Kidney (tissue), 14 donors: Measurements from ENCODE around the gene ATP23. TPM values are rescaled to one million over a fixed set of nuclear protein-coding genes. Genes with fewer than 3 reads are reported as not detected.

Experiments
- DNase-seq, 5 donors: peaks; one replicate each; pipeline ENCODE4 v3.0.0-alpha.2; 2013 to 2020
- FAIRE-seq: peaks from 2 replicates; lab custom pipeline; 2012; peaks lifted over from hg19 to GRCh38; lab: Jason Lieb, UNC
- H3K27ac ChIP-seq, 2 donors: one replicate each; pipeline ENCODE4 v1.7.0; 2013; ENCODE audit warnings: low read depth in 2 of 2, low read length in 2 of 2, inconsistent platforms in 1 of 2
- H3K27me3 ChIP-seq: one replicate; pipeline ENCODE4 v1.7.1; 2013; ENCODE audit warnings: low read length, inconsistent platforms; ENCODE audit not compliant: control insufficient read depth, insufficient read depth
- H3K36me3 ChIP-seq, 3 donors: one replicate each; pipeline versions ENCODE4 v1.7.0 to v1.7.1; 2013; ENCODE audit warnings: low read length in 3 of 3, control low read depth in 1 of 3, inconsistent platforms in 1 of 3; ENCODE audit not compliant: insufficient read depth in 3 of 3, control insufficient read depth in 2 of 3
- H3K4me1 ChIP-seq, 3 donors: one replicate each; pipeline versions ENCODE4 v1.7.0 to v1.7.1; 2013; ENCODE audit warnings: low read length in 3 of 3, inconsistent platforms in 1 of 3, low read depth in 1 of 3; ENCODE audit not compliant: control insufficient read depth in 2 of 3, insufficient read depth in 2 of 3
- H3K4me3 ChIP-seq, 3 donors: one replicate each; pipeline versions ENCODE4 v1.7.0 to v1.8.1; 2013; ENCODE audit warnings: low read length in 3 of 3, control low read depth in 1 of 3, inconsistent platforms in 1 of 3
- H3K9ac ChIP-seq, 3 donors: one replicate each; pipeline versions ENCODE4 v1.7.0 to v1.7.1; 2013; ENCODE audit warnings: low read length in 3 of 3, control low read depth in 1 of 3, inconsistent platforms in 1 of 3
- H3K9me3 ChIP-seq, 3 donors: one replicate each; pipeline versions ENCODE4 v1.7.0 to v1.7.1; 2013; ENCODE audit warnings: low read length in 3 of 3, control low read depth in 1 of 3, inconsistent platforms in 1 of 3; ENCODE audit not compliant: control insufficient read depth in 2 of 3, insufficient read depth in 1 of 3
- intact Hi-C: fragments of 100-400 bp; cut with DNase I; formaldehyde crosslinking; loops from one replicate; pipeline ENCODE4 v1.11.1; 2022
- polyA plus RNA-seq: library from polyadenylated mRNA; stranded (reverse); fragments of 350-450 nt; fragmentation: Illumina TruSeq; extraction: RNeasy Lipid Tissue Mini Kit (QIAGEN cat#74804); gene quantifications from one replicate; pipeline ENCODE4 v1.2.3, GENCODE V29; 2014; ENCODE audit warnings: low read depth, low replicate concordance; ENCODE audit not compliant: insufficient read depth
- total RNA-seq: library from RNA; stranded (reverse); fragmentation: NEBNext Ultra II Directional; extraction: Animal tissue kit (Norgen Biotek cat#: 25700); gene quantifications from one replicate; pipeline ENCODE4 v1.2.1, GENCODE V29; 2021
- TF ChIP-seq, protein P1 (sequence below): IDR thresholded peaks from 3 replicates; pipeline ENCODE4 v1.5.1; 2012; ENCODE audit warnings: mild to moderate bottlenecking, moderate library complexity, borderline replicate concordance; ENCODE audit not compliant: insufficient read depth; ENCODE audit errors: extremely low read depth
- donor health status: control.
- donor health status: control.
- donor health status: control.
- donor health status: control.
- donor health status: control.
- donor health status: DM: yes; HTN: yes; CAD: no.
- donor health status: Normal renal cell carcinoma (clear cell type).

Gene ATP23
- total and polyA plus RNA-seq, 2 donors from 2014 or later = 3.7 to 13.1 TPM

DNA sequence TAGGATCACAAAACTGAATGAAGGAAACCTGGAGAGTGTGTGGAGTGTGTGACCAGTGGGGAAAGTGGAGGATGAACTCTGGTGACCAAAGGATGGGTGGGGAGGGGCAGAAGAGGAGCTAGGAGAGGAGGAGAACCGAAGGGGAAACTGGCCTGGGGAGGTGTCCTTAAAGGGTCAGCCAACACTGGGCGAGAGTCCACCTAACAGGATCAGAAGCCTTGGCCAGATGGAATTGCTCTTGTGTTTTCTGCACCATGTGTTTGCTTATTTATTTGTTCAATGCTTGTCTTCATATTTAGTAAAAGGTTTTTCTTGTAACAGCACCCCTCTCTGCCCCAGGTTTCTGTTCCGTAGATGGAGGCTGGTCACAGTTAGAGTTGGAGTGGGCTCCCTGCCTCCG is 34.5 kb upstream of the ATP23 start:
- no peak overlapping the region for H3K4me3 ChIP-seq
- H3K36me3 ChIP-seq = no peaks in the 10 kb centered on the region
- intact Hi-C loops = no loop called here
- H3K9me3 ChIP-seq = no peaks in the 10 kb centered on the region
- no peaks in the 10 kb centered on the region for H3K4me1 ChIP-seq
- H3K9ac ChIP-seq = no peak overlapping the region
- FAIRE-seq (no peak), DNase-seq (no peak)
- H3K27me3 ChIP-seq = no peaks in the 10 kb centered on the region
- TF ChIP-seq, protein P1, sequence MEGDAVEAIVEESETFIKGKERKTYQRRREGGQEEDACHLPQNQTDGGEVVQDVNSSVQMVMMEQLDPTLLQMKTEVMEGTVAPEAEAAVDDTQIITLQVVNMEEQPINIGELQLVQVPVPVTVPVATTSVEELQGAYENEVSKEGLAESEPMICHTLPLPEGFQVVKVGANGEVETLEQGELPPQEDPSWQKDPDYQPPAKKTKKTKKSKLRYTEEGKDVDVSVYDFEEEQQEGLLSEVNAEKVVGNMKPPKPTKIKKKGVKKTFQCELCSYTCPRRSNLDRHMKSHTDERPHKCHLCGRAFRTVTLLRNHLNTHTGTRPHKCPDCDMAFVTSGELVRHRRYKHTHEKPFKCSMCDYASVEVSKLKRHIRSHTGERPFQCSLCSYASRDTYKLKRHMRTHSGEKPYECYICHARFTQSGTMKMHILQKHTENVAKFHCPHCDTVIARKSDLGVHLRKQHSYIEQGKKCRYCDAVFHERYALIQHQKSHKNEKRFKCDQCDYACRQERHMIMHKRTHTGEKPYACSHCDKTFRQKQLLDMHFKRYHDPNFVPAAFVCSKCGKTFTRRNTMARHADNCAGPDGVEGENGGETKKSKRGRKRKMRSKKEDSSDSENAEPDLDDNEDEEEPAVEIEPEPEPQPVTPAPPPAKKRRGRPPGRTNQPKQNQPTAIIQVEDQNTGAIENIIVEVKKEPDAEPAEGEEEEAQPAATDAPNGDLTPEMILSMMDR = no peak
- H3K27ac ChIP-seq = no peak overlapping the region

DNA sequence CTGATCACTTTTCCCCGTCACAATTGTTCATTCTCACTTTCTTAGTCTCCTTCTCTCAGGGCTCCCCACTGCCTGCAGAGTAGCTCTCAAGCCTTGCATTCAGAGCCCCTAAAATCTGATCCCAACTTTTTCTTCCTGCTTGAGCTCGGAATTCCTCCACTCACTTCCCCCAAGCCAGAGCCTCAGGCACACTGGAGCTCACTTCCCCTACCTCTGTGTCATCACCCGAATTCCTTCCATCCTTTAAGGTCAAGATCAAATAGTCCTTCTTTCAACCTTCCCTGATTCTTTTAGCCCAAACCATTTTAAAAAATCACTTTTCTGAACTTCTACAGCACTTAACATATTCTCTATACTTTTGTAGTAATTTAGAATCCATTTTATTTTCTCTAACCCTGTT is 34.1 kb upstream of the ATP23 start:
- no peak overlapping the region for H3K4me3 ChIP-seq
- H3K36me3 ChIP-seq = no peaks in the 10 kb centered on the region
- TF ChIP-seq, protein P1 = no peak
- DNase-seq (no peak), FAIRE-seq (no peak)
- H3K9ac ChIP-seq = no peak overlapping the region
- H3K9me3 ChIP-seq = no peaks in the 10 kb centered on the region
- H3K27me3 ChIP-seq = no peaks in the 10 kb centered on the region
- no peaks in the 10 kb centered on the region for H3K4me1 ChIP-seq
- intact Hi-C loops = no loop called here
- H3K27ac ChIP-seq = no peak overlapping the region

DNA sequence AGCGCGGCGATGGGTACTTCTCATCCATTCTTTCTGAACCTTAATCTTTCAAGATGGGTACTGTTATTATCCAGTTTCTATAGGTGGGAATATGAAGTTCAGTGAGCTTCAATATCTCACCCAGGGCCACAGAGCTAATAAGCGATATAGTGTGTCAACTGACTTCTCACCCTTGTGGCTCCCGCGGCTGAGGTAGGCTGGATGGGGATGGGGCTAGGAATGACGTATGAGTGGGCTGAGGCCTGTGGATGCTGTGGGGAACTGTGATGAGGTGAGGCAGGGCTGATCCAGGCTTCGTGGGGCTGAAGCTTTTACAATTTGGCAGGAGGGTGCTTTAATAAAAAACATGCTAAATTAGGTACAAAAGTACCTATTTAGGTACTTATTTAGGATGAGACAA is 32.9 kb upstream of the ATP23 start:
- TF ChIP-seq, protein P1 = no peak
- intact Hi-C loops = no loop called here
- FAIRE-seq (no peak), DNase-seq (no peak)
- no peak overlapping the region for H3K27ac ChIP-seq
- H3K4me1 ChIP-seq = no peaks in the 10 kb centered on the region
- H3K36me3 ChIP-seq = no peaks in the 10 kb centered on the region
- H3K9ac ChIP-seq = no peak overlapping the region
- H3K4me3 ChIP-seq = no peak overlapping the region
- no peaks in the 10 kb centered on the region for H3K27me3 ChIP-seq
- no peaks in the 10 kb centered on the region for H3K9me3 ChIP-seq

DNA sequence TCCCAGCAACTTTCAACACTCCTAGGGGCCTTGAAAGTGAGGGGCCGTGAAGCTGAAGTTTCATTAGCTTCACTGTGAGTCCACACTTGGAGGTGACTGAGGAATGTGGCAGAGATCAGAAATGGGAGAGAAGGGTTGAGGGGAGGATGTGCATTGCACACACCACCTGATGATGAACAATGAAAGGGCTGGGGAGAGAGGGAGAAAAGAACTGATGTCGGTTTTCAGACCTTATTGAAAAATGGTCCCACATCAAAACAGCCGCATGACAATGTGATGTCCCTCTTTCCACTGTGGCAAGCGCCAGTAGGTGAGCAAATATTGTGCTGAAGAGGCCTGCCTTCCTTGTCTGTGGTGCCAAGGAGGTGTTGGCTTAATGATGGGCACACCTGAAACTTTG is 32.3 kb upstream of the ATP23 start:
- FAIRE-seq = no peak
- H3K4me3 ChIP-seq = no peak overlapping the region
- H3K9ac ChIP-seq = no peak overlapping the region

More for the DNA sequence above, 32.3 kb upstream of the ATP23 start:
- DNase-seq = no peak
- TF ChIP-seq, protein P1 = no peak
- H3K4me1 ChIP-seq = no peaks in the 10 kb centered on the region
- H3K36me3 ChIP-seq = no peaks in the 10 kb centered on the region
- intact Hi-C loops = no loop called here
- H3K27ac ChIP-seq = no peak overlapping the region
- H3K9me3 ChIP-seq = no peaks in the 10 kb centered on the region
- H3K27me3 ChIP-seq = no peaks in the 10 kb centered on the region
